Stimulated activated memory B cell treated with anti-CD40 and anti-IgM and Interleukin-4, amounts not matched to agents 10 μg/mL and 1 μg/mL and 100 μg/mL, for 72 hours (primary cell): ENCODE measurements around the gene SLC13A1.
"Not testable (repeated sequence)": the region's sequence is repeated elsewhere in the genome, so short reads cannot be mapped to it uniquely, and the experiment has no call there.

Experiments used
- ATAC-seq: fragments of 150-1000 bp; cut with Tn5 transposase; 2 replicates; pipeline ENCODE4 v1.10.0; 2021
- H3K27ac Mint-ChIP-seq: one replicate; pipeline ENCODE4 v1.8.0; 2022; ENCODE audit warnings: mild to moderate bottlenecking, mixed read lengths
- H3K27me3 Mint-ChIP-seq: one replicate; pipeline ENCODE4 v1.8.0; 2022; ENCODE audit warnings: mixed read lengths
- H3K36me3 Mint-ChIP-seq: one replicate; pipeline ENCODE4 v1.8.0; 2022; ENCODE audit warnings: mixed read lengths
- H3K4me1 Mint-ChIP-seq: one replicate; pipeline ENCODE4 v1.8.0; 2022; ENCODE audit warnings: mixed read lengths
- H3K4me3 Mint-ChIP-seq: one replicate; pipeline ENCODE4 v1.8.0; 2022; ENCODE audit warnings: mild to moderate bottlenecking, moderate library complexity, mixed read lengths
- H3K9me3 Mint-ChIP-seq: one replicate; pipeline ENCODE4 v1.8.0; 2022; ENCODE audit warnings: mixed read lengths

The SLC13A1 gene

GRCh38 chr7:123120286-123120685 lies 79.5 kb downstream of the SLC13A1 start:
- no peak for ATAC-seq

GRCh38 chr7:123115331-123115730 lies 84.4 kb downstream of the SLC13A1 start:
- no peak for ATAC-seq
- Mint-ChIP-seq H3K4me3 (no peak overlapping the region), H3K27me3 (no peaks in the 10 kb centered on the region), H3K4me1 (no peaks in the 10 kb centered on the region), H3K27ac (no peak overlapping the region), H3K36me3 (no peaks in the 10 kb centered on the region), H3K9me3 (peaks cover 5% of the 10 kb centered on the region)

More at GRCh38 chr7:123120286-123120685, 79.5 kb downstream of the SLC13A1 start:
- no peaks in the 10 kb centered on the region for H3K36me3 Mint-ChIP-seq
- no peaks in the 10 kb centered on the region for H3K4me1 Mint-ChIP-seq
- H3K4me3 Mint-ChIP-seq, result no peak overlapping the region
- H3K27ac Mint-ChIP-seq, result no peak overlapping the region
- no peaks in the 10 kb centered on the region for H3K27me3 Mint-ChIP-seq
- H3K9me3 Mint-ChIP-seq, result peaks cover 2% of the 10 kb centered on the region

- Mint-ChIP-seq H3K36me3 (no peaks in the 10 kb centered on the region), H3K4me1 (no peaks in the 10 kb centered on the region), H3K27ac (no peak overlapping the region), H3K27me3 (no peaks in the 10 kb centered on the region), H3K9me3 (peaks cover 5% of the 10 kb centered on the region), H3K4me3 (no peak overlapping the region)
- no peak for ATAC-seq
These were observed 85.5 kb downstream of the SLC13A1 start for GRCh38 chr7:123114288-123114687.

GRCh38 chr7:123112833-123113232 lies 86.9 kb downstream of the SLC13A1 start:
- no peaks in the 10 kb centered on the region for H3K27me3 Mint-ChIP-seq
- no peak overlapping the region for H3K4me3 Mint-ChIP-seq
- no peaks in the 10 kb centered on the region for H3K36me3 Mint-ChIP-seq
- no peaks in the 10 kb centered on the region for H3K4me1 Mint-ChIP-seq
- ATAC-seq, result no peak
- H3K27ac Mint-ChIP-seq, result no peak overlapping the region
- H3K9me3 Mint-ChIP-seq, result peaks cover 15% of the 10 kb centered on the region

GRCh38 chr7:123099712-123100111 lies 100.1 kb downstream of the SLC13A1 start:
- Mint-ChIP-seq H3K27ac (no peak overlapping the region), H3K4me1 (no peaks in the 10 kb centered on the region), H3K9me3 (peaks cover 3% of the 10 kb centered on the region), H3K27me3 (no peaks in the 10 kb centered on the region), H3K36me3 (no peaks in the 10 kb centered on the region), H3K4me3 (no peak overlapping the region)
- no peak for ATAC-seq

GRCh38 chr7:123096976-123097375 lies 102.8 kb downstream of the SLC13A1 start:
- Mint-ChIP-seq H3K9me3 (peaks cover 6% of the 10 kb centered on the region), H3K4me1 (no peaks in the 10 kb centered on the region), H3K4me3 (no peak overlapping the region), H3K27ac (no peak overlapping the region), H3K27me3 (no peaks in the 10 kb centered on the region), H3K36me3 (no peaks in the 10 kb centered on the region)
- ATAC-seq, result no peak

- H3K4me1 Mint-ChIP-seq, result no peaks in the 10 kb centered on the region
- peaks cover 6% of the 10 kb centered on the region for H3K9me3 Mint-ChIP-seq
- no peak overlapping the region for H3K27ac Mint-ChIP-seq
- ATAC-seq, result no peak
- H3K36me3 Mint-ChIP-seq, result no peaks in the 10 kb centered on the region
- no peak overlapping the region for H3K4me3 Mint-ChIP-seq
- H3K27me3 Mint-ChIP-seq, result no peaks in the 10 kb centered on the region
These were observed 103.3 kb downstream of the SLC13A1 start for GRCh38 chr7:123096434-123096833.

- H3K9me3 Mint-ChIP-seq, result peaks cover 3% of the 10 kb centered on the region
- no peak overlapping the region for H3K27ac Mint-ChIP-seq
- H3K27me3 Mint-ChIP-seq, result no peaks in the 10 kb centered on the region
- no peaks in the 10 kb centered on the region for H3K4me1 Mint-ChIP-seq
- H3K4me3 Mint-ChIP-seq, result no peak overlapping the region
- no peak for ATAC-seq
- H3K36me3 Mint-ChIP-seq, result no peaks in the 10 kb centered on the region
These were observed 109.3 kb downstream of the SLC13A1 start for GRCh38 chr7:123090456-123090855.

- H3K36me3 Mint-ChIP-seq, H3K27me3 Mint-ChIP-seq, H3K4me1 Mint-ChIP-seq, H3K27ac Mint-ChIP-seq, H3K9me3 Mint-ChIP-seq, ATAC-seq, H3K4me3 Mint-ChIP-seq: not testable (repeated sequence)
These were observed 112.9 kb downstream of the SLC13A1 start for GRCh38 chr7:123086910-123087309.

GRCh38 chr7:123084861-123085260 lies 114.9 kb downstream of the SLC13A1 start:
- H3K27me3 Mint-ChIP-seq, H3K4me1 Mint-ChIP-seq, H3K36me3 Mint-ChIP-seq, H3K27ac Mint-ChIP-seq, ATAC-seq, H3K4me3 Mint-ChIP-seq, H3K9me3 Mint-ChIP-seq: not testable (repeated sequence)

- peaks cover 5% of the 10 kb centered on the region for H3K9me3 Mint-ChIP-seq
- H3K36me3 Mint-ChIP-seq, result no peaks in the 10 kb centered on the region
- H3K27me3 Mint-ChIP-seq, result no peaks in the 10 kb centered on the region
- no peak for ATAC-seq
- no peak overlapping the region for H3K27ac Mint-ChIP-seq
- no peak overlapping the region for H3K4me3 Mint-ChIP-seq
- no peaks in the 10 kb centered on the region for H3K4me1 Mint-ChIP-seq
These were observed 120.7 kb downstream of the SLC13A1 start for GRCh38 chr7:123079021-123079420.

GRCh38 chr7:123075838-123076467 lies 123.8 kb downstream of the SLC13A1 start:
- no peak overlapping the region for H3K27ac Mint-ChIP-seq
- H3K4me1 Mint-ChIP-seq, result no peaks in the 10 kb centered on the region
- H3K27me3 Mint-ChIP-seq, result no peaks in the 10 kb centered on the region
- ATAC-seq, result no peak
- H3K9me3 Mint-ChIP-seq, result peaks cover 3% of the 10 kb centered on the region
- H3K4me3 Mint-ChIP-seq, result no peak overlapping the region
- no peaks in the 10 kb centered on the region for H3K36me3 Mint-ChIP-seq

GRCh38 chr7:123070702-123071286 lies 129.0 kb downstream of the SLC13A1 start:
- Mint-ChIP-seq H3K27ac (no peak overlapping the region), H3K27me3 (no peaks in the 10 kb centered on the region)

GRCh38 chr7:123067814-123068213 lies 132.0 kb downstream of the SLC13A1 start:
- Mint-ChIP-seq H3K27ac (no peak overlapping the region), H3K36me3 (no peaks in the 10 kb centered on the region), H3K9me3 (peaks cover 3% of the 10 kb centered on the region), H3K4me1 (no peaks in the 10 kb centered on the region), H3K4me3 (no peak overlapping the region), H3K27me3 (no peaks in the 10 kb centered on the region)
- ATAC-seq, result no peak

More at GRCh38 chr7:123070702-123071286, 129.0 kb downstream of the SLC13A1 start:
- no peak overlapping the region for H3K4me3 Mint-ChIP-seq
- no peaks in the 10 kb centered on the region for H3K9me3 Mint-ChIP-seq
- ATAC-seq, result no peak
- H3K36me3 Mint-ChIP-seq, result no peaks in the 10 kb centered on the region
- H3K4me1 Mint-ChIP-seq, result no peaks in the 10 kb centered on the region
